ENCODE measurements around the gene MAPK8IP3. TPM values are rescaled to one million over a fixed set of nuclear protein-coding genes. Genes with fewer than 3 reads are reported as not detected.
A peak's percentile ranks its signal among the peaks of the same experiment; 100 is the strongest.

The MAPK8IP3 gene
- total and polyA plus RNA-seq, 9 of the 15 experiments (the other 6 are each of a cell fraction or from before 2014, with no cell fraction given) = 0.17 to 58.7 (median 16.7) TPM

DNA sequence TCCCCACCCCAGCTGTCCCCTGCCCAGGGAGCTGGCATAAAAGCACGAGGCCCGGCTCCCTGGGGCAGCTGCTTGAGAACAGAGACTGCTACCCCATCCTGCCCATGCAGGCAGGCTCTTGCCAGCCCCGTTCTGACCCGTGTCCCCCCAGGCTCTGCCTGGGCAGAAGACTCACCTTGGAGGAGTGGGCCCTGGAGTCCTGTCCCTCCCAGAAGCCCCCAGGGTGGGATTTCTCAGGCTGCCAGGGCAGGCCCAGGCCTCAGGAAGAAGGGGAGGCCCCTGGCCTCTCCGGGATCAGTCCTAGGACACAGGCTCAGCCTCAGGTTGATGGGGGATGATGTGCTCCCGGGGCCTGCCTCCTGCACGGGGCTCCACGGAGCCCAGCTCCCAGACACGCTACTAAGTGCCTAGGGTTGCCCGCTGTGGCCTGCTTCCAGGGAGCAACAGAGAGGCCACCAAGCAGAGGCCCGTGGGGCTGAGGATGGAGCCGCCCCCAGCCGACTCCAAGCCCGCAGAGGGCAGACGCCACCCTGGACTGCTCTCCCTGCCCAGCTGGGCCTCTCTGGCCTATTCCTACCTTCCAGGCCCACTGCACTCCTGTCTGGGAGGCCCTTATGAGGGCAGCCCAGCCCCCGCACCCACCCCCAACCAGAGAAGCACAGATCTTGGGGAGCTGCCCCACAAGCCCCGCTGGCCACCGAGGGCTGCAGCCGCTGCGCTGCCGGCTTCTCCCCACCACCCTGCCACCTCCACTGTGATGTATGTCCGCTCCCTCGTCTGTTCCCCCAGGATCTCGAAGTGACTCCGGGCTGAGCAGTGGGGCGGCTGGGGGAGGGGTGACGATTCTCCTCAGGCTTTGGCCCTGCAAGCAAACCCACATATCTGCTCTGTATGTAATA lies 63.7 kb downstream of the MAPK8IP3 start (continued):
- TF ChIP-seq E2F1 (CRISPR knock-in tag; IDR thresholded peaks at IDR 0.05) (no peak), KDM5B (IDR thresholded peaks at IDR 0.05; ENCODE audit: insufficient replicate concordance, low read depth, low read length) (peak; percentile 40), ZNF696 (CRISPR knock-in tag; conservative IDR thresholded peaks at IDR 0.05) (no peak), MECOM (CRISPR knock-in tag; IDR thresholded peaks at IDR 0.05) (no peak), POLR2A (conservative IDR thresholded peaks at IDR 0.05) (peak; percentile 53), CHCHD3 (CRISPR knock-in tag; IDR thresholded peaks at IDR 0.05) (no peak), CAMTA2 (CRISPR knock-in tag; conservative IDR thresholded peaks at IDR 0.05) (no peak), NCOR1 (IDR thresholded peaks at IDR 0.05) (0 out of 2 replicates have a peak, but pooled peaks have one; percentile 9), SUPT5H (IDR thresholded peaks at IDR 0.05) (peak; percentile 45; the same call in 1 of the 2 replicates), ZBTB9 (CRISPR knock-in tag; IDR thresholded peaks at IDR 0.05) (0 out of 2 replicates have a peak, but pooled peaks have one; percentile 26), ZNF518B (CRISPR knock-in tag; IDR thresholded peaks at IDR 0.05) (no peak), FIP1L1 (IDR thresholded peaks at IDR 0.05; ENCODE audit: low read depth, low read length, poor library complexity, severe bottlenecking) (peak; percentile 50)
- TF ChIP-seq, protein P1, sequence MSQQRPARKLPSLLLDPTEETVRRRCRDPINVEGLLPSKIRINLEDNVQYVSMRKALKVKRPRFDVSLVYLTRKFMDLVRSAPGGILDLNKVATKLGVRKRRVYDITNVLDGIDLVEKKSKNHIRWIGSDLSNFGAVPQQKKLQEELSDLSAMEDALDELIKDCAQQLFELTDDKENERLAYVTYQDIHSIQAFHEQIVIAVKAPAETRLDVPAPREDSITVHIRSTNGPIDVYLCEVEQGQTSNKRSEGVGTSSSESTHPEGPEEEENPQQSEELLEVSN (IDR thresholded peaks at IDR 0.05; ENCODE audit: borderline replicate concordance in 1 of 2, extremely low read depth in 1 of 2, insufficient read depth in 1 of 2, insufficient read length in 1 of 2, low read depth in 1 of 2, low read length in 1 of 2, poor library complexity in 1 of 2, severe bottlenecking in 1 of 2) = no peak
- TF ChIP-seq, protein P2, sequence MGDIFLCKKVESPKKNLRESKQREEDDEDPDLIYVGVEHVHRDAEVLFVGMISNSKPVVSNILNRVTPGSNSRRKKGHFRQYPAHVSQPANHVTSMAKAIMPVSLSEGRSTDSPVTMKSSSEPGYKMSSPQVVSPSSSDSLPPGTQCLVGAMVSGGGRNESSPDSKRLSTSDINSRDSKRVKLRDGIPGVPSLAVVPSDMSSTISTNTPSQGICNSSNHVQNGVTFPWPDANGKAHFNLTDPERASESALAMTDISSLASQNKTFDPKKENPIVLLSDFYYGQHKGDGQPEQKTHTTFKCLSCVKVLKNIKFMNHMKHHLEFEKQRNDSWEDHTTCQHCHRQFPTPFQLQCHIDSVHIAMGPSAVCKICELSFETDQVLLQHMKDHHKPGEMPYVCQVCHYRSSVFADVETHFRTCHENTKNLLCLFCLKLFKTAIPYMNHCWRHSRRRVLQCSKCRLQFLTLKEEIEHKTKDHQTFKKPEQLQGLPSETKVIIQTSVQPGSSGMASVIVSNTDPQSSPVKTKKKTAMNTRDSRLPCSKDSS (IDR thresholded peaks at IDR 0.05; ENCODE audit: low read depth, partially characterized antibody) = no peak
